Right lobe of liver (tissue), 4 donors: ENCODE results near the gene DTNA.

Source experiments
- POLR2A ChIP-seq: fragments of 450-650 bp; IDR thresholded peaks from one replicate; pipeline ENCODE4 v1.6.1; 2017; ENCODE audit warnings: antibody characterized with exemption, mild to moderate bottlenecking
- TF ChIP-seq, protein P1 (sequence below), 4 donors: fragments of 200-600 bp in 3 of 4; fragments of 450-650 bp in 1 of 4; IDR thresholded peaks; one replicate each; pipeline versions ENCODE4 v1.5.1 to v1.8.0; 2016 to 2022; ENCODE audit warnings: antibody characterized with exemption in 4 of 4, mild to moderate bottlenecking in 2 of 4
- donor health status: DM: no; HTN: no; CAD: no.
- donor health status: DM: no; HTN: no; CAD: no.
- donor health status: DM: no; HTN: yes; CAD: no.

DNA sequence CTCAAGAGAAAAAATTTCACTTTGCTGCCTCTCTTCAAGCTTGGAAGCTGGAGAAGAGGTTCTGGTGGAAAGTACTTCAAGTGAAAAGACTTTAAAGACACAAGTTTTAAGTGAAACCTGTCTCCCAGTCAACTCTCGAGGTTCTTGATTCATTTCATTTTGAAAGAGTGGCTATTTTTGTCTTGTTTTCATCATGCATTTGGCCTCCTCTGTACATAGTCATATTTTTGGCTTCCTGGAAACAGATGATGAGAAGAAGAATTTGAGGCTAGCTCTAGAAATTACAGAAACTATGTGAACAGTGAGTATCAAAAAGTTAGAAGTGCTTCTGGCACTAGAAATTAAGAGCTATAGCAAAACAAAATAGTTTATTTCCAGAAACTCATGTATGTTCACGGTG lies 124.8 kb downstream of the DTNA start:
- TF ChIP-seq, protein P1, sequence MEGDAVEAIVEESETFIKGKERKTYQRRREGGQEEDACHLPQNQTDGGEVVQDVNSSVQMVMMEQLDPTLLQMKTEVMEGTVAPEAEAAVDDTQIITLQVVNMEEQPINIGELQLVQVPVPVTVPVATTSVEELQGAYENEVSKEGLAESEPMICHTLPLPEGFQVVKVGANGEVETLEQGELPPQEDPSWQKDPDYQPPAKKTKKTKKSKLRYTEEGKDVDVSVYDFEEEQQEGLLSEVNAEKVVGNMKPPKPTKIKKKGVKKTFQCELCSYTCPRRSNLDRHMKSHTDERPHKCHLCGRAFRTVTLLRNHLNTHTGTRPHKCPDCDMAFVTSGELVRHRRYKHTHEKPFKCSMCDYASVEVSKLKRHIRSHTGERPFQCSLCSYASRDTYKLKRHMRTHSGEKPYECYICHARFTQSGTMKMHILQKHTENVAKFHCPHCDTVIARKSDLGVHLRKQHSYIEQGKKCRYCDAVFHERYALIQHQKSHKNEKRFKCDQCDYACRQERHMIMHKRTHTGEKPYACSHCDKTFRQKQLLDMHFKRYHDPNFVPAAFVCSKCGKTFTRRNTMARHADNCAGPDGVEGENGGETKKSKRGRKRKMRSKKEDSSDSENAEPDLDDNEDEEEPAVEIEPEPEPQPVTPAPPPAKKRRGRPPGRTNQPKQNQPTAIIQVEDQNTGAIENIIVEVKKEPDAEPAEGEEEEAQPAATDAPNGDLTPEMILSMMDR (IDR thresholded peaks at IDR 0.05): no peak
- TF ChIP-seq POLR2A: no peak
